ENCODE data around the gene IL12RB2.

IL12RB2 gene

GRCh38 chr1:67427465-67427864 is 119.8 kb downstream of the IL12RB2 start:
- no peaks in the 10 kb centered on the region for H3K27me3 ChIP-seq (ENCODE audit: control insufficient read depth, insufficient read depth, low read length)

GRCh38 chr1:67427947-67428346 is 120.3 kb downstream of the IL12RB2 start:
- no peaks in the 10 kb centered on the region for H3K27me3 ChIP-seq (ENCODE audit: control insufficient read depth, insufficient read depth, low read length)
- no peaks in the 10 kb centered on the region for H3K9me3 ChIP-seq (ENCODE audit: control insufficient read depth, low read length)
- H3K9ac ChIP-seq, result no peak overlapping the region
- no peak overlapping the region for H2AFZ ChIP-seq
- H3K79me2 ChIP-seq, result peaks cover 25% of the 10 kb centered on the region
- H3K4me2 ChIP-seq (ENCODE audit: low read length), result peak overlapping the region; percentile 58
- TF ChIP-seq CTCF (IDR thresholded peaks at IDR 0.05), result no peak
- peaks cover 3% of the 10 kb centered on the region for H3K36me3 ChIP-seq (ENCODE audit: control insufficient read depth, insufficient read depth, low read length)
- peaks cover 3% of the 10 kb centered on the region for H3K4me1 ChIP-seq
- H3K4me3 ChIP-seq (ENCODE audit: low read depth, low read length), result peak overlapping the region; percentile 98
- no peak overlapping the region for H3K27ac ChIP-seq

More at GRCh38 chr1:67427465-67427864, 119.8 kb downstream of the IL12RB2 start:
- H2AFZ ChIP-seq, result no peak overlapping the region
- peaks cover 3% of the 10 kb centered on the region for H3K36me3 ChIP-seq (ENCODE audit: control insufficient read depth, insufficient read depth, low read length)
- H3K4me3 ChIP-seq (ENCODE audit: low read depth, low read length), result peak overlapping the region; percentile 98
- H3K4me2 ChIP-seq (ENCODE audit: low read length), result peak overlapping the region; percentile 58
- H3K79me2 ChIP-seq, result peaks cover 27% of the 10 kb centered on the region
- H3K27ac ChIP-seq, result no peak overlapping the region
- no peak for TF ChIP-seq CTCF (IDR thresholded peaks at IDR 0.05)
- peaks cover 3% of the 10 kb centered on the region for H3K4me1 ChIP-seq
- H3K9me3 ChIP-seq (ENCODE audit: control insufficient read depth, low read length), result no peaks in the 10 kb centered on the region
- no peak overlapping the region for H3K9ac ChIP-seq

GRCh38 chr1:67429011-67429527 is 121.4 kb downstream of the IL12RB2 start:
- peaks cover 7% of the 10 kb centered on the region for H3K4me1 ChIP-seq
- H3K4me3 ChIP-seq (ENCODE audit: low read depth, low read length), result peak overlapping the region; percentile 98
- H3K36me3 ChIP-seq (ENCODE audit: control insufficient read depth, insufficient read depth, low read length), result peaks cover 3% of the 10 kb centered on the region
- no peaks in the 10 kb centered on the region for H3K27me3 ChIP-seq (ENCODE audit: control insufficient read depth, insufficient read depth, low read length)
- H2AFZ ChIP-seq, result no peak overlapping the region
- H3K9ac ChIP-seq, result peak overlapping the region; percentile 91
- H3K9me3 ChIP-seq (ENCODE audit: control insufficient read depth, low read length), result no peaks in the 10 kb centered on the region
- H3K4me2 ChIP-seq (ENCODE audit: low read length), result peak overlapping the region; percentile 58
- H3K79me2 ChIP-seq, result peaks cover 23% of the 10 kb centered on the region
- H3K27ac ChIP-seq, result peak overlapping the region; percentile 97
- TF ChIP-seq CTCF (IDR thresholded peaks at IDR 0.05), result no peak

GRCh38 chr1:67429528-67430357 is 122.1 kb downstream of the IL12RB2 start:
- no peak for TF ChIP-seq CTCF (IDR thresholded peaks at IDR 0.05)
- Histone ChIP-seq H3K4me1 (peaks cover 7% of the 10 kb centered on the region), H3K9me3 (ENCODE audit: control insufficient read depth, low read length) (no peaks in the 10 kb centered on the region), H3K27ac (peak overlapping the region; percentile 97), H3K9ac (peak overlapping the region; percentile 91), H3K4me2 (ENCODE audit: low read length) (peak overlapping the region; percentile 58), H3K27me3 (ENCODE audit: control insufficient read depth, insufficient read depth, low read length) (no peaks in the 10 kb centered on the region), H3K36me3 (ENCODE audit: control insufficient read depth, insufficient read depth, low read length) (peaks cover 3% of the 10 kb centered on the region), H3K79me2 (peaks cover 22% of the 10 kb centered on the region), H3K4me3 (ENCODE audit: low read depth, low read length) (peak overlapping the region; percentile 98), H2AFZ (peak overlapping the region; percentile 89)

Data from parathyroid adenoma (tissue), 2 donors.